ENCODE results near the gene SDK2.

SDK2 gene

GRCh38 chr17:73462823-73463222 is 181.4 kb downstream of the SDK2 start:
- Histone ChIP-seq H3K4me1 (ENCODE audit: control insufficient read depth, insufficient read depth, low read length) (no peaks in the 10 kb centered on the region; the same call in 1 of the 2 replicates), H3K36me3 (ENCODE audit: control insufficient read depth in 2 of 2, insufficient read depth in 1 of 2, low read length in 2 of 2) (no peaks in the 10 kb centered on the region), H3K4me3 (ENCODE audit: low read depth, low read length) (no peak overlapping the region), H3K9me3 (ENCODE audit: control insufficient read depth, insufficient read depth, low read depth, low read length) (no peaks in the 10 kb centered on the region), H3K27ac (ENCODE audit: extremely low read depth, low read depth, low read length) (no peak overlapping the region)
- CTCF ChIA-PET, result no interaction called here
- no peak for TF ChIP-seq ZNF777 (tag by site-specific recombination; IDR thresholded peaks at IDR 0.05; ENCODE audit: borderline replicate concordance)
- TF ChIP-seq ZNF585B (tag by site-specific recombination; IDR thresholded peaks at IDR 0.05), result no peak
- TF ChIP-seq PRDM2 (tag by site-specific recombination; IDR thresholded peaks at IDR 0.05; ENCODE audit: borderline replicate concordance), result no peak
- TF ChIP-seq SALL2 (tag by site-specific recombination; IDR thresholded peaks at IDR 0.05; ENCODE audit: borderline replicate concordance), result no peak
- TF ChIP-seq, protein P1, sequence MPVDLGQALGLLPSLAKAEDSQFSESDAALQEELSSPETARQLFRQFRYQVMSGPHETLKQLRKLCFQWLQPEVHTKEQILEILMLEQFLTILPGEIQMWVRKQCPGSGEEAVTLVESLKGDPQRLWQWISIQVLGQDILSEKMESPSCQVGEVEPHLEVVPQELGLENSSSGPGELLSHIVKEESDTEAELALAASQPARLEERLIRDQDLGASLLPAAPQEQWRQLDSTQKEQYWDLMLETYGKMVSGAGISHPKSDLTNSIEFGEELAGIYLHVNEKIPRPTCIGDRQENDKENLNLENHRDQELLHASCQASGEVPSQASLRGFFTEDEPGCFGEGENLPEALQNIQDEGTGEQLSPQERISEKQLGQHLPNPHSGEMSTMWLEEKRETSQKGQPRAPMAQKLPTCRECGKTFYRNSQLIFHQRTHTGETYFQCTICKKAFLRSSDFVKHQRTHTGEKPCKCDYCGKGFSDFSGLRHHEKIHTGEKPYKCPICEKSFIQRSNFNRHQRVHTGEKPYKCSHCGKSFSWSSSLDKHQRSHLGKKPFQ (tag by site-specific recombination; IDR thresholded peaks at IDR 0.05), result no peak
- no peak for TF ChIP-seq ZNF571 (tag by site-specific recombination; IDR thresholded peaks at IDR 0.05)
- no peak for TF ChIP-seq ZNF473 (tag by site-specific recombination; IDR thresholded peaks at IDR 0.05)
- TF ChIP-seq ZNF514 (tag by site-specific recombination; IDR thresholded peaks at IDR 0.05), result no peak
- POLR2A ChIA-PET, result no interaction called here

DNA sequence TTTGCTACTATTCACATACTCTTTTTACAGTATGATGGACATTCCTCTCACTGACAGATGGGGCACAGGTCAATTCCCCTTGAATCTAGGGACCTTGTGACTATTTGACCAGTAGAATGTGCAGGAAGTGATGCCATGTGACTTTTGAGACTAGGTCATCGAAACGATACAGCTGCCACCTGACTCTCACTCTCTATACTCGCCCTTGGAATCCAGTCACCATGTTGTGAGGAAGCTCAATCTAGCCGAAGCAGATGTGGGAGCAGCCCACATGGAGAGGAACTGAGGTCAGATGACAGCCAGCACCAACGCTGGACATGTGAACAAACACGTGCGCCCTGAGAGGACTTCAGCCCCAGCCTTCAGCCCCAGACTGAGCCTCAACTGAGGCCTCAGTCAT is 184.3 kb downstream of the SDK2 start:
- ChIA-PET CTCF (interaction anchor here (0.7 kb wide), 1 partner anchor 10 kb away, joined by 3 read pairs; no protein-coding TSS in a partner anchor), POLR2A (no interaction called here)
- H3K36me3 ChIP-seq (ENCODE audit: control insufficient read depth in 2 of 2, insufficient read depth in 1 of 2, low read length in 2 of 2), result no peaks in the 10 kb centered on the region

More for the DNA sequence above, 184.3 kb downstream of the SDK2 start:
- Histone ChIP-seq H3K27ac (ENCODE audit: extremely low read depth, low read depth, low read length) (no peak overlapping the region), H3K4me3 (ENCODE audit: low read depth, low read length) (no peak overlapping the region), H3K9me3 (ENCODE audit: control insufficient read depth, insufficient read depth, low read depth, low read length) (no peaks in the 10 kb centered on the region), H3K4me1 (ENCODE audit: control insufficient read depth, insufficient read depth, low read length) (no peaks in the 10 kb centered on the region)
- TF ChIP-seq RBAK (tag by site-specific recombination; IDR thresholded peaks at IDR 0.05) (no peak), KLF10 (tag by site-specific recombination; IDR thresholded peaks at IDR 0.05) (no peak), OSR2 (tag by site-specific recombination; IDR thresholded peaks at IDR 0.05) (no peak)
- TF ChIP-seq, protein P2, sequence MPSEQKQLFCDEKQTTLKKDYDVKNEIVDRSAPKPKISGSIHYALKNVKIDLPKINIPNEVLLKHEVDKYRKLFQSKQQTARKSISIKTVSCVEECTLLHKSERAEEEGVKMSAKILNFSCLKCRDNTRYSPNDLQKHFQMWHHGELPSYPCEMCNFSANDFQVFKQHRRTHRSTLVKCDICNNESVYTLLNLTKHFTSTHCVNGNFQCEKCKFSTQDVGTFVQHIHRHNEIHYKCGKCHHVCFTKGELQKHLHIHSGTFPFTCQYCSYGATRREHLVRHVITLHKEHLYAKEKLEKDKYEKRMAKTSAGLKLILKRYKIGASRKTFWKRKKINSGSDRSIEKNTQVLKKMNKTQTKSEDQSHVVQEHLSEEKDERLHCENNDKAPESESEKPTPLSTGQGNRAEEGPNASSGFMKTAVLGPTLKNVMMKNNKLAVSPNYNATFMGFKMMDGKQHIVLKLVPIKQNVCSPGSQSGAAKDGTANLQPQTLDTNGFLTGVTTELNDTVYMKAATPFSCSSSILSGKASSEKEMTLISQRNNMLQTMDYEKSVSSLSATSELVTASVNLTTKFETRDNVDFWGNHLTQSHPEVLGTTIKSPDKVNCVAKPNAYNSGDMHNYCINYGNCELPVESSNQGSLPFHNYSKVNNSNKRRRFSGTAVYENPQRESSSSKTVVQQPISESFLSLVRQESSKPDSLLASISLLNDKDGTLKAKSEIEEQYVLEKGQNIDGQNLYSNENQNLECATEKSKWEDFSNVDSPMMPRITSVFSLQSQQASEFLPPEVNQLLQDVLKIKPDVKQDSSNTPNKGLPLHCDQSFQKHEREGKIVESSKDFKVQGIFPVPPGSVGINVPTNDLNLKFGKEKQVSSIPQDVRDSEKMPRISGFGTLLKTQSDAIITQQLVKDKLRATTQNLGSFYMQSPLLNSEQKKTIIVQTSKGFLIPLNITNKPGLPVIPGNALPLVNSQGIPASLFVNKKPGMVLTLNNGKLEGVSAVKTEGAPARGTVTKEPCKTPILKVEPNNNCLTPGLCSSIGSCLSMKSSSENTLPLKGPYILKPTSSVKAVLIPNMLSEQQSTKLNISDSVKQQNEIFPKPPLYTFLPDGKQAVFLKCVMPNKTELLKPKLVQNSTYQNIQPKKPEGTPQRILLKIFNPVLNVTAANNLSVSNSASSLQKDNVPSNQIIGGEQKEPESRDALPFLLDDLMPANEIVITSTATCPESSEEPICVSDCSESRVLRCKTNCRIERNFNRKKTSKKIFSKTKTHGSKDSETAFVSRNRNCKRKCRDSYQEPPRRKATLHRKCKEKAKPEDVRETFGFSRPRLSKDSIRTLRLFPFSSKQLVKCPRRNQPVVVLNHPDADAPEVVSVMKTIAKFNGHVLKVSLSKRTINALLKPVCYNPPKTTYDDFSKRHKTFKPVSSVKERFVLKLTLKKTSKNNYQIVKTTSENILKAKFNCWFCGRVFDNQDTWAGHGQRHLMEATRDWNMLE (tag by site-specific recombination; conservative IDR thresholded peaks at IDR 0.05; ENCODE audit: low read depth), result no peak
- TF ChIP-seq, protein P3, sequence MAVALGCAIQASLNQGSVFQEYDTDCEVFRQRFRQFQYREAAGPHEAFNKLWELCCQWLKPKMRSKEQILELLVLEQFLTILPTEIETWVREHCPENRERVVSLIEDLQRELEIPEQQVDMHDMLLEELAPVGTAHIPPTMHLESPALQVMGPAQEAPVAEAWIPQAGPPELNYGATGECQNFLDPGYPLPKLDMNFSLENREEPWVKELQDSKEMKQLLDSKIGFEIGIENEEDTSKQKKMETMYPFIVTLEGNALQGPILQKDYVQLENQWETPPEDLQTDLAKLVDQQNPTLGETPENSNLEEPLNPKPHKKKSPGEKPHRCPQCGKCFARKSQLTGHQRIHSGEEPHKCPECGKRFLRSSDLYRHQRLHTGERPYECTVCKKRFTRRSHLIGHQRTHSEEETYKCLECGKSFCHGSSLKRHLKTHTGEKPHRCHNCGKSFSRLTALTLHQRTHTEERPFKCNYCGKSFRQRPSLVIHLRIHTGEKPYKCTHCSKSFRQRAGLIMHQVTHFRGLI (tag by site-specific recombination; IDR thresholded peaks at IDR 0.05), result no peak
